Type B pancreatic cell (in vitro differentiated cells): Measurements from ENCODE around the gene KLK3. TPM values are rescaled to one million over a fixed set of nuclear protein-coding genes. Genes with fewer than 3 reads are reported as not detected.

Experiments
- DNase-seq: peaks from one replicate; pipeline ENCODE4 v3.0.0; 2021; ENCODE audit warnings: mixed read lengths; ENCODE audit not compliant: unreplicated experiment; ENCODE audit errors: extremely low spot score
- H3K27ac Mint-ChIP-seq: 2 replicates; pipeline ENCODE4 v1.8.0; 2021; ENCODE audit warnings: mild to moderate bottlenecking, mixed read lengths
- H3K27me3 Mint-ChIP-seq: 2 replicates; pipeline ENCODE4 v1.8.0; 2021; ENCODE audit warnings: mixed read lengths
- H3K36me3 Mint-ChIP-seq: 2 replicates; pipeline ENCODE4 v1.8.0; 2021; ENCODE audit warnings: mixed read lengths
- H3K4me1 Mint-ChIP-seq: one replicate; pipeline ENCODE4 v1.8.0; 2021; ENCODE audit warnings: mixed read lengths; ENCODE audit not compliant: unreplicated experiment
- H3K4me3 Mint-ChIP-seq: 2 replicates; pipeline ENCODE4 v1.8.0; 2021; ENCODE audit warnings: mild to moderate bottlenecking, mixed read lengths
- H3K9me3 Mint-ChIP-seq: 2 replicates; pipeline ENCODE4 v1.8.0; 2021; ENCODE audit warnings: mixed read lengths
- CTCF ChIP-seq: fragments of 200-600 bp; sonication (generic); conservative IDR thresholded peaks from 2 replicates; pipeline ENCODE4 v1.5.0; 2021; ENCODE audit warnings: antibody characterized with exemption, mild to moderate bottlenecking
- total RNA-seq: library from RNA; stranded (reverse); gene quantifications from 2 replicates; pipeline ENCODE4 v1.2.1, GENCODE V29; 2021; ENCODE audit warnings: low replicate concordance

The KLK3 gene
- total RNA-seq, 1 donor from 2014 or later = not detected

- Mint-ChIP-seq H3K4me3 (no peak overlapping the region), H3K27me3 (peaks cover 75% of the 10 kb centered on the region)
- DNase-seq = no peak
Observed at GRCh38 chr19:50858886-50859285, 4.2 kb downstream of the KLK3 start.

GRCh38 chr19:50859849-50860248 is 5.1 kb downstream of the KLK3 start:
- peaks cover 7% of the 10 kb centered on the region for H3K4me1 Mint-ChIP-seq
- no peak for TF ChIP-seq CTCF
- no peak for DNase-seq
- no peaks in the 10 kb centered on the region for H3K36me3 Mint-ChIP-seq
- H3K27me3 Mint-ChIP-seq = peaks cover 72% of the 10 kb centered on the region
- no peaks in the 10 kb centered on the region for H3K9me3 Mint-ChIP-seq
- H3K27ac Mint-ChIP-seq = no peak overlapping the region
- H3K4me3 Mint-ChIP-seq = no peak overlapping the region

More at GRCh38 chr19:50858886-50859285, 4.2 kb downstream of the KLK3 start:
- Mint-ChIP-seq H3K27ac (peak overlapping the region; percentile 11), H3K36me3 (no peaks in the 10 kb centered on the region), H3K9me3 (no peaks in the 10 kb centered on the region), H3K4me1 (peaks cover 7% of the 10 kb centered on the region)
- no peak for TF ChIP-seq CTCF

- TF ChIP-seq CTCF = no peak
- DNase-seq = no peak
Observed at GRCh38 chr19:50861010-50861409, 6.3 kb downstream of the KLK3 start.

GRCh38 chr19:50861496-50862286 is 7.0 kb downstream of the KLK3 start:
- Mint-ChIP-seq H3K4me1 (peaks cover 7% of the 10 kb centered on the region), H3K27me3 (peaks cover 66% of the 10 kb centered on the region), H3K4me3 (no peak overlapping the region), H3K9me3 (no peaks in the 10 kb centered on the region), H3K27ac (no peak overlapping the region), H3K36me3 (no peaks in the 10 kb centered on the region)
- TF ChIP-seq CTCF = no peak
- no peak for DNase-seq

More at GRCh38 chr19:50861010-50861409, 6.3 kb downstream of the KLK3 start:
- H3K27ac Mint-ChIP-seq = no peak overlapping the region
- no peak overlapping the region for H3K4me3 Mint-ChIP-seq
- H3K9me3 Mint-ChIP-seq = no peaks in the 10 kb centered on the region
- peaks cover 66% of the 10 kb centered on the region for H3K27me3 Mint-ChIP-seq
- peaks cover 7% of the 10 kb centered on the region for H3K4me1 Mint-ChIP-seq
- H3K36me3 Mint-ChIP-seq = no peaks in the 10 kb centered on the region

GRCh38 chr19:50869479-50869878 is 14.8 kb downstream of the KLK3 start:
- Mint-ChIP-seq H3K9me3 (no peaks in the 10 kb centered on the region), H3K4me1 (no peaks in the 10 kb centered on the region), H3K4me3 (no peak overlapping the region), H3K27ac (no peak overlapping the region), H3K27me3 (peaks cover 71% of the 10 kb centered on the region), H3K36me3 (no peaks in the 10 kb centered on the region)
- no peak for DNase-seq
- TF ChIP-seq CTCF = no peak
